IPS-15b (cell line): ENCODE data around the gene SLC28A3.

ENCODE experiments used
- H3K27me3 ChIP-seq: one replicate; pipeline ENCODE4 v1.6.1; 2013; ENCODE audit warnings: low read length; ENCODE audit not compliant: control insufficient read depth, insufficient read depth
- H3K36me3 ChIP-seq: one replicate; pipeline ENCODE4 v1.6.1; 2013; ENCODE audit warnings: low read length; ENCODE audit not compliant: control insufficient read depth, insufficient read depth
- H3K4me1 ChIP-seq: one replicate; pipeline ENCODE4 v1.6.1; 2013; ENCODE audit warnings: mild to moderate bottlenecking, low read length; ENCODE audit not compliant: control insufficient read depth, insufficient read depth
- H3K4me3 ChIP-seq: one replicate; pipeline ENCODE4 v1.5.1; 2013; ENCODE audit warnings: low read depth, low read length
- H3K9ac ChIP-seq: one replicate; pipeline ENCODE4 v1.6.1; 2013; ENCODE audit warnings: low read depth, mild to moderate bottlenecking, low read length
- H3K9me3 ChIP-seq: one replicate; pipeline ENCODE4 v1.6.1; 2013; ENCODE audit warnings: mild to moderate bottlenecking, low read length; ENCODE audit not compliant: control insufficient read depth, insufficient read depth

SLC28A3 gene

DNA sequence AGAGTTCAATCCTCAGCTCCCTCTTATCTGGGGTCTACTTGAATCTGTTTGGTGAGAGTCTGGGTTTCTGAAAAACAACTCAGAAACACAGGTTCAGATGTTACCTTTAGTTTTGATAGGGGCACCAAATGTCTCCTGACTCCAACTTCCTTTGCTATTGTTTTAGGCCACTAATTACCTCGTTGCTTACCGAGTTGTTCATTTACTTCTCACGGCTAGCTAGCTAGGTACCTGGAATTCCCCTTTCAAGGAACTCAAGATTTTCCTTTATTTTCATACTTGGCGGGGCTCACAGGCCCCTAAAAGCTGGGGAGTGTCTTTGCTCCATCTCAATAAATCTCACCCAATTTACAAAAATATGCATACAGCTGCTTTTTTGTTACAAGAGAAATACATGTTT, 111.4 kb downstream of the SLC28A3 start:
- H3K9me3 ChIP-seq, result no peaks in the 10 kb centered on the region
- no peak overlapping the region for H3K4me3 ChIP-seq
- peaks cover 8% of the 10 kb centered on the region for H3K4me1 ChIP-seq
- H3K27me3 ChIP-seq, result no peaks in the 10 kb centered on the region
- H3K36me3 ChIP-seq, result no peaks in the 10 kb centered on the region
- no peak overlapping the region for H3K9ac ChIP-seq

GRCh38 chr9:84228130-84228720, 112.3 kb downstream of the SLC28A3 start:
- Histone ChIP-seq H3K9ac (no peak overlapping the region), H3K36me3 (no peaks in the 10 kb centered on the region), H3K27me3 (no peaks in the 10 kb centered on the region), H3K4me3 (no peak overlapping the region), H3K9me3 (no peaks in the 10 kb centered on the region), H3K4me1 (peaks cover 8% of the 10 kb centered on the region)

- H3K9me3 ChIP-seq, result peaks cover 5% of the 10 kb centered on the region
- peaks cover 8% of the 10 kb centered on the region for H3K4me1 ChIP-seq
- H3K27me3 ChIP-seq, result no peaks in the 10 kb centered on the region
- H3K4me3 ChIP-seq, result no peak overlapping the region
- no peaks in the 10 kb centered on the region for H3K36me3 ChIP-seq
- no peak overlapping the region for H3K9ac ChIP-seq
Measured at GRCh38 chr9:84226126-84226525, 114.4 kb downstream of the SLC28A3 start.
